Fibroblast of gingiva (primary cell): ENCODE results near the gene ABCE1.

Experiments used
- DNase-seq: peaks from one replicate; pipeline ENCODE4 v3.0.0-alpha.2; 2011; ENCODE audit warnings: low read depth

ABCE1 gene

GRCh38 chr4:145177906-145178538 is 79.9 kb downstream of the ABCE1 start:
- no peak for DNase-seq

- DNase-seq: no peak
Observed at GRCh38 chr4:145178740-145179280, 80.7 kb downstream of the ABCE1 start.
